HG02840 (cell line): ENCODE measurements around the gene DMC1.
"Not testable (repeated sequence)": the region's sequence is repeated elsewhere in the genome, so short reads cannot be mapped to it uniquely, and the experiment has no call there.

Source experiments
- ATAC-seq: cut with Tn5 transposase; IDR thresholded peaks from one replicate; pipeline ENCODE4 v1.9.1; 2021; ENCODE audit warnings: mild to moderate bottlenecking, moderate library complexity, moderate number of reproducible peaks; ENCODE audit not compliant: unreplicated experiment, low FRiP score

The DMC1 gene

GRCh38 chr22:38569972-38570778 is at the start of gene DMC1:
Gene DMC1, minus strand, starts transcription at chr22:38570183. Its CDS starts 1,927 bp downstream, at chr22:38568256.
- ATAC-seq: no peak

DNA sequence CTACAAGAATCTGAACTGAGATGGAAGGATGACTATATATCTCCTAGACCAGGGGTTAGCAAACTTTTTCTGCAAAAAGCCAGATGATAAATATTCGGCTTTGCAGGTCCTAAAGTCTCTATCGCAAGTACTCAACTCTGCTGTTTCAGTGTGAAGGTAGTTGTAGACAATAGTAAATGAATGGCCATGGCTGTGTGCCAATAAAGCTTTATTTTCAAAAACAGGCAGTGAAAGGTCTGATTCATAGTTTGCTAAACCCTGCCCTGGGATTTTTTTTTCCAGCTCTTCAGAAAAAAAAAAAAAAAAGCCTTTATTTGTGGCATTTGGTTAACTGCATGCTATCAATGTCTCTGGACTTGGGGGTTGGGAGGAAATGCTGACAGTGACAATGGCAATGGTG is 48.7 kb upstream of the DMC1 start:
- ATAC-seq: no peak

- no peak for ATAC-seq
Observed at GRCh38 chr22:38618258-38618657, 48.3 kb upstream of the DMC1 start.

- not testable (repeated sequence) for ATAC-seq
Observed at GRCh38 chr22:38615064-38615405, 45.1 kb upstream of the DMC1 start.

- ATAC-seq: no peak
Observed at GRCh38 chr22:38614332-38615063, 44.5 kb upstream of the DMC1 start.

- ATAC-seq: no peak
Observed at GRCh38 chr22:38613588-38613987, 43.6 kb upstream of the DMC1 start.

DNA sequence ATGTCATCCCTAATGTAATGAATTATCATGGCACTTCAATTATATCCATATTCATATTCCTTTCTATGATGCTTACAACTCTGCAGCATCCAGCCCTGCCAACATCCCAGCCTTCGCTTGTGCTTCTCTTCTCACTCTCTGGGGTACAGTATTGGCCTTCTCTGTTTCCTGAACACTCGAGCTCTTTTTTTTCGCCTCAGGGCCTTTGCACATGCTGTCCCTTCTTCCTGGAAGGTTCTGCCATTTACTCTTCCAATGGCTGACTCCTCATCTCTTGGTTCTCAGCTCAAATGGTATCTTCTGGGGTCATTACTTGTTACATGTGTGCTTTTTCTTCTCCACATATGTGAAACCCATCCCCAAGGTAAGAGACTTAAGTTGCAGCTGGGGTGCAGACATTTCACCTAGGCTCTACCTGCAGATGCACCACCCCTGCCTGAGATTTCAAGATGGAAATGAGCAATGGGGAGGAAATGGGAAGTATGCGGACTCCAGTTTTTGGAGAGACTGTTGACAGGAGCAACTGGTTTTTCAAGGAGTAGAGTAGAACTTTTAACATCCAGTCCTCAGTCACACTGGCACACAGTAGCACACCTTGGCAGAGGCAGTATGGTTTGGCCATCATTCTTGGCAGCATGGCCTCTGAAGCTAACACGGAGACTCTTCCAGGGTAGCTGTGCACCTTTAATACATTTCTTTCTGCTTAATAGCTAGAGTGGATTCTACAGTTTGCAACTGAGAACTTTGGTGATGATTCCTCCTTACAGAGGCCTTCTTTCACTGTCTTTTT is 42.4 kb upstream of the DMC1 start:
- no peak for ATAC-seq

- no peak for ATAC-seq
Observed at GRCh38 chr22:38611559-38611958, 41.6 kb upstream of the DMC1 start.

DNA sequence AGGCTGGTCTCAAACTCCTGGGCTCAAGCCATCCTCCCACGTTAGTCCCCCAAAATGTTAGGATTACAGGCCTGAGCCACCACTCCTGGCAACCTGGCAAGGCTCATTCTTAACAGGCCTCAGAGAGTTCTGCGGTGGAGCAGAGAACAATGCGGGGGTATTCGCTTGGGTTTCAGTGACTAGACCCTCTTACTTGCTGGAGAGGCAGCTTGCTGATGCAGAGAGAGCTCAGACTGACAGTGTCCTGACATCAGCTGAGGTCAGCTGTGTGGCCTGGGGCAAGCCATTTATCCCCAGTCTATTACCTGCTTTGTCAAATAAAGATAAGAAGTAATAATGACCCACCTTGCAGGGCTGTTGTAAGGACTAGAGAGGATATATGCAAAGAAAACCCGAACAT is 40.3 kb upstream of the DMC1 start:
- no peak for ATAC-seq

DNA sequence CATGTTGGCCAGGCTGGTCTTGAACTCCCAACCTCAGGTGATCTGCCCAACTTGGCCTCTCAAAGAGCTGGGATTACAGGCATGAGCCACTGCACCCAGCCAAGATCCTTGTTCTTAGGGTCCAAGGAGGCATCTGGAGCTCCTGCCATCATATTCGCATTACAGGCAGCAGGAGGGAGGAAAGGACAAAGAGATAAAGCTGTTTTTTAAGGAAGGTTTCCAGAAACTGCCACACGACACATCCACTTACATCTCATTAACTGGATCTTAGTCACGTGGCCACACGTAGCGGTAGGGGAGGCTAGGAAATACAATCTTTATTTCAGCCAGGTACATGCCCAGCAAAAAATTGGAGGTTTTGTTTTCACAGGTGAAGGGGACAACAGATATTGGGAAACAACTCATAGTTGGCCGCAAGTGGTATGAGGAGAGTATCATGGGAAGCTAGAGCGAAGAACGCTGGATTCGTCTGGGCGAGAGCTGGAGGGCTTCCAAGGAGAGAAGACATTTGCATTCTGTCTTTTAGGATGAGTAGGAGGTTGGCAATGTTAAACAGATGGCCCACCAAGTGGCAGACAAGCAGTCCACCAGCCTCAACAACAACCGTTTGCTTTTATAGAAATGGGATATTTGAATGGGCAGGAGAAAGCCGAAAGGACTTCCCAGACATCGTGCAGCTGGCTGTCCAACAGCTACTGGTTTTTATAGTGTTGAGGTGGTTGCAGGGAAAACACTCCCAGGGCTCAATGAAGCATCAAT is 39.2 kb upstream of the DMC1 start:
- no peak for ATAC-seq

- no peak for ATAC-seq
Observed at GRCh38 chr22:38607680-38608079, 37.7 kb upstream of the DMC1 start.

DNA sequence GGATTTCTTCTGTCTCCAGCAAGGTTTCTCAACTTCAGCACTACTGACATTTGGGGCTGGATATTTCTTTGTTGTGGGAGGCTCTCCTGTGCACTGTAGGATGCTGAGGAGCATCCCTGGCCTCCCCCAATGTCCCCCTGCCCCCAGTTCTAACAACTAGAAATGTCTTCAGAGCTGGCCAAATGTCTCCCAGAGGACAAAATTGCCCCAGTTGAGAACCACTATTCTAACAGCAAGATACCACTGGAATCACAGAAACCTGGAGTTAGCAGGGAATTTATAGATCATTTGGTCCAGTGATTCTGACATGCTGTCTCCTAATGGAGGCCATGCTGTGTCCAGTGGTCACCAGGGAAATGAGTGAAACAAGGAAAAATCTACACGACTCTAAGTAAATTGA is 32.2 kb upstream of the DMC1 start:
- no peak for ATAC-seq

DNA sequence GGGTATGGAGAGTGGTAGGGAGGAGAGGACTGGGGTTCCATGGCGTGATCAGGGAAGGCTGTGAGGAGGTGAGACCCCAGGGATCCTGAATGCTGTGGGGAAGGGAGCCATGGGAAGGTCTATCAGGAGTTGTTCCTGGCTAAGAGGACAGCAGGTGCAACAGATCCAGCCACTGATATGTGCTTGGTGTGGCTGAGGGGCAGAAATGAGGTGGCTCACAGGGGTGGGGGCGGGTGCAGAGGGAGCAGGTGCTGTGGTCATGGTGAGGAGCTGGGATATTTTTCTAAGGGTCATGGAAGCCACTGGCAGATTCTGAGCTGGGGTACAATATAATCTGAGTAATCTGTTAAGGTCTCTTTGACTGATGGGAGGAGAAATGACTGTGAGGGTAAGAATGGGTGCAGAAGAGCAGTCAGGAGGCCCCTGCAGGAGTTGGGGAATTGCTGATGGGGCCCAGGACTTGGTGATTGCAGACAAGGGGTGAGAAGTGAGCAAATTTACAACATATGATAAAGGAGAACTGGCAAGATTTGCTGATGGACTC is 31.3 kb upstream of the DMC1 start:
- ATAC-seq: no peak

GRCh38 chr22:38599466-38599865 is 29.5 kb upstream of the DMC1 start:
- ATAC-seq: no peak

DNA sequence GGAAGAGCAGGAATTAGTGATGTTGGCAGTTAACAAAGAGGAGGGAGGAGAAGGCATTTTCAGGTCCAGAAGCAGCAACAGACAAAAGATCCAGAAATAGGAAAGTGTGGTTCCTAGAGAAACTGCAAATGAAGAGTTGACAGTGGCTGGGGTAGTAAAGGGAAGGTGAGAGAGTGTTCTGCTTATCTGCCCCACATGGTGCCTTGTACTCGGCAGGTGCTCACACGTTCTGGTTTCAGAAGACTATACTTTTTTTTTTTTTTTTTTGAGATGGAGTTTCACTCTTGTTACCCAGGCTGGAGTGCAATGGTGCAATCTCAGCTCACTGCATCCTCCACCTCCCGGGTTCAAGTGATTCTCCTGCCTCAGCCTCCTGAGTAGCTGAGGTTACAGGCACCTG is 12.9 kb upstream of the DMC1 start:
- ATAC-seq: not testable (repeated sequence)

GRCh38 chr22:38578505-38578904 is 8.5 kb upstream of the DMC1 start:
- no peak for ATAC-seq

GRCh38 chr22:38572065-38572464 is 2.1 kb upstream of the DMC1 start:
- ATAC-seq: no peak

DNA sequence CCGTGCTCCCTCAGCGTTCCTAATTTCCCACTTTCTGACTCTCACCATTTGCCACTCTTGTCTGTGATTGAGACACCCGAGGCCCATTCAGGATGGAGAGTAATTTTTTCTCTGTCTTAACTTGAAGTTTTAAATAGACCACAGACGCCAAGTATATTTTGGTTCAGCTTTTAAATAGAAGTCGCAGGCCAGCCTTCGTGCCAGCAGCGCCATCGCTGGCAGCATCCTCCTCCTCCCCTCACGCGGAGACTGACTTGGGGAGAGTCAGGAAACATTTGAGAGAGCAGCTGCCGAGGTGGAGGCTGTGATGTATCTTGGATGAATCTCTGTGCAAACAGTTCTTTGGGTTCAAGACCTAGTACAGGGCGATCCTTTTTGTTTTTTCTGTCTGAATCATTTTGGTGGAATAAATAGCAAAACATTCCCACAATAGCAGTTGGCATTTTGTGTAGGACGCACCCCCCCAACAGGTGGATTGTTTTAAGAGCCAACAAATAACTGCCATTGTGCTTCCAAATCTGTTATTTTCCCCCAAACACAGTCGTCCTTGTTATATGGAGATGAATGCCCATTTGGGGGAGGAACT is 889 bp upstream of the DMC1 start:
- no peak for ATAC-seq

GRCh38 chr22:38569181-38569971 is 607 bp downstream of the DMC1 start:
- no peak for ATAC-seq
